Stimulated activated CD4-positive, alpha-beta T cell treated with anti-CD3 and anti-CD28 coated beads, TNF-alpha, amount 100 ng/mL, for 48 hours (primary cell): ENCODE data around the gene ST3GAL4.
"Not testable (repeated sequence)": the region's sequence is repeated elsewhere in the genome, so short reads cannot be mapped to it uniquely, and the experiment has no call there.

Source experiments
- DNase-seq, 3 donors: peaks; one replicate each; pipeline ENCODE4 v3.0.0-alpha.2; 2020; ENCODE audit warnings: low read depth in 3 of 3

Gene ST3GAL4

DNA sequence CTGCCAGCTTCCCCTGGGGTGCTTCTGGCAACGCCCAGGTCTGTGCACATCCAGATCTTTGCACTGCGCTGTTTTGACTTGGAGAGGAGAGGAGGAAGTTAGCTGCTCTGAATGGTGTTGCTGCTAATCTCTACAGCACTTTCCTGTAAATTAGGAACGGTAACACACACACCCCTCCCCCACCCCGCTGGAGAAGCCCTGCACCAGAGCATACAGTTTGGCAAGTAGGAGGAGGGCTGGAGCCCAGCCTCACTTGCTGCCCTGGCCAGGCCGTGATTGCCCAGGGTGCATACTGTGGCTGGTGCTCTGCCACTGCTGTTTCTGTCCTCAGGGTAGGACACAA, 31.2 kb downstream of the ST3GAL4 start:
- not testable (repeated sequence) for DNase-seq

DNA sequence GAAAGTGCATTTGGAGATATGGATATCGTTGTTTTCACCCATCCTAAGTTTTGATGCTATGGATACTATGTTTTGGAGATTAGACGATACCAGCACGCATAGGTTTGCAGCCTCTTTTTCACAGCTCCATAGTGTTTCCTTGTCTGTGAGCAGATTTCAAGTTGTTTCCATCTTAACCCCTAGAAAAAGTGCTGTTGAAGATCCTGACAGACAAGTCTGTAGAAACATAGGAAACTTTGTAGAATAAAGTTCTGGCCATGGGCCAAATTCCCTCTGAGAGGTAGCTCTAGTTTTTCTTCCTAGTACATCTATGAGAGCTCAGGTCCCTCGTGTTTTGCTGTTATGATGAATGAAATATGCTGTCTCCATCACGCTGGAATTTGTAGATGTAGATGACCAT, 32.4 kb downstream of the ST3GAL4 start:
- no peak for DNase-seq

DNA sequence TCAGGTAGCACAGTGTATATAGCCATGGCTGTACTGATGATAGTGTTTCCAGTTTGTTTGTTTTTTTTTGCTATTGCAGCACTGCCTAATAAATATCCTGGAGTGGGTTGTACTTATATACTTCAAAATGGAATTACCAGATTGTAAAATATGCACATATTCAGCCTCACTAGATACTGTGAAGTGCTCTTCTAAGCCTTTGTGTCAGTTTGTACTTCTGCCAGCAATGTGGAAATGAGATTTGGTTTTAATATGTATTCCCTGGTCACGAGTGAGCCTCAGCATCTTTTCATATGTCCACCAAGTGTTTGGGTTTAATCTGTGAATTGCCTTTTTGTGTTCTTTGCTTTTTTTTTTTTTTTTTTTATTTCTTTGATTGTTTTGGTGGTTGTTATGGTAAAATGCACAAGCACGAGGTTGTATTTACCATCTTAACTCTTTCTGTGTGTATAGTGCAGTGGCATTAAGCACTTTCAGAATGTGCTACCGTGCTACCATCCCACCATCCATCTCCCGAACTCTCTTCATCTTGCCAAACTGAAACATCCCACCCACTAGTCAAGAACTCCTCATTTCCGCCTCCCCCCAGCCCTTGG, 34.9 kb downstream of the ST3GAL4 start:
- DNase-seq, result no peak

DNA sequence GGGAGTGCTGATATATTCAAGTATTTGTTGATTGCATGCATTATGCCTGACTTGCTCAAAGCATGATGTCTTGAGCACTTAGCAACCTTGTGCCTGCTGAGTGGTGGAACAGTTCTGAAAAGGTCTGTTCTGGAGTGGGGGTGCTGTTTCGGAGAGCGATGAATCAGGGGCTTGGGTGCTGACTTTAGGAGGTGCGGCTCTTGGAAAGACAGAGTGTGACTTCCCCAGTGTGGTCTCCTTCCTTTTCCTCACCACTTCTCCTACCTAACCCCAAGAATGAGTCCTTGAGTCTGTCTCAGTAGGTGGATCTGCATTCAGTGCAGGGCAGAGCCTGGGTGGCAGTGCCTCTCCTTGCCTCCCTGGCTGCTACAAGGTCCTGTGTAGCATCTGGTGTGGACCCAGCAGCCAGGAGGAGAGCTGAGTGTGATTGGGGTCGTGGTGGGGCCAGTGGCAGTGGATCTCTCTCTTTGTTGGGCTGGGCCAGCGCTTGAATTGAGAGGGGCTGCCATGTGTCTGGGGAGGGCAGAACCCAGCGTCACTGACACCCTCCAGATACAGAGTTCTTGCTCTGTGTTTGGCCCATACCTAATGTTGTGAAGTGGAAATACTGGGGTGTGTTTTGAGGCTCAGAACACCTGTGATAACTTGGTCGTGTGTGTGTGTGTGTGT, 35.9 kb downstream of the ST3GAL4 start:
- DNase-seq, result no peak

DNA sequence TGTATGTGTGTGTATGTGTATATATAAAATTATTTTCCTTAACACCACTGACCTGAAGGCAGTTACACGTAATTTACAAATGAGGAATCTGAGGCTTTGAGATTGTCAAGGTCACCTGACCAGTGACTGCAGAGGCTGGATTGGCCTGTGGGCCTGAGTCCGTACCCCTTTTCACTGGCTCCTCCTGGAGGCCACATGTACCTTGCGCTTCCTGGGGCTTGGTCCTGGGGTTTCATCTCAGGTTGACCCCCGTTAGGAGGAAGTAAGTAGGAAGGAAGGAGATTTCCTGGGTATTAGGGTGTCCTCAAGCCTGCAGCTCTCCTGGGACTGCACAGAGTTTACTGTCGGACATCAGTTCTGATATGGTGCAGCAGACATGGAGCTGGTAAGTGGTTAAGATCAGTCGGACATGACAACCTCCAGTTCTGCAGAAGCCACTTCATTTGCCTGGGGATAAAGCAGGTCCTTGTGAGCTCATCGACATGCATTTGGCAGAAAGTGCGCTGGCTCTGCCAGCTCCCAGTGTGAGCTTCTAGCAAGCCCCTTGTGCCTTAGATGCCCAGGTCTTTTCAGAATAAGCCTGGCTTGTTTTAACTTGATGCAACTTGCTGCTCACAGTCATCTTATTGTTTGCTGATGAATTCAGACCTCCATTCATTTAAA, 36.6 kb downstream of the ST3GAL4 start:
- DNase-seq, result no peak

DNA sequence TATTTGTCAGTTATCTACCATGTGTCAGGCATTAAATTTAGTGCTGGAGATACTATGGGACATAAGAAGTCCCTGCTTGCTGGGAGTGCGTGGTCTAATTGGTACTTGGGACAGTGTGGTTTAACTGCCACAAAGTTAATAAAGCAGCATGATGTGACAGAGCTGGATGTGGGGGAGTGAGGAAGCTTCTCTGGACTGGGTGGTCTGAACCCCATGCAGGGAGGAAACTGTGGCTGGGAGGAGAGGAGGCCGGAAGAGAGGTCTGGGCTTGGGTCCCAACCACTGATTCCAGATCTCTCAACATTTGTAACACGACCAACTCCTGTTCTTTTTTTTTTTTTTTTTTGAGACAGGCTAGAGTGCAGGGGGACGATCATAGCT, 37.1 kb downstream of the ST3GAL4 start:
- DNase-seq, result no peak

DNA sequence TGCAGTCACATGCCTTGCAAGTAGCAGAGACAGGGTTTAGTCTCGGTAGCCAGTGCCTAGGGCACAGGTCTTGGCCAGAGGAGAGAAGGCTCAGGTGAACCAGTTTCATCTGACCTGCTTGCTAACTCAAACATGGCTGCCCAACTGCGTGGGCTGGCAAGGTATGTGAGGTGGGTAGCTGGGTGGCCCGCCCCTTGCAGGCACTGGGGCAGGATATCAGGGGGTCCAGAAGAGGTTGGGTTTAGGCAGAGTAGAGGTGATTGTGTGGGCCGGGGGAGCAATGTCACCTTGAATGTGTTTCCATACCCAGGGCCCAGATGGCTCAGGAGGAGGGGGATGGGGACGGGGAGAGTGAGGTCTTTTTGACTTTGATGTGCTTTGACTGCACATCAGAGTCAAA, 37.7 kb downstream of the ST3GAL4 start:
- no peak for DNase-seq

DNA sequence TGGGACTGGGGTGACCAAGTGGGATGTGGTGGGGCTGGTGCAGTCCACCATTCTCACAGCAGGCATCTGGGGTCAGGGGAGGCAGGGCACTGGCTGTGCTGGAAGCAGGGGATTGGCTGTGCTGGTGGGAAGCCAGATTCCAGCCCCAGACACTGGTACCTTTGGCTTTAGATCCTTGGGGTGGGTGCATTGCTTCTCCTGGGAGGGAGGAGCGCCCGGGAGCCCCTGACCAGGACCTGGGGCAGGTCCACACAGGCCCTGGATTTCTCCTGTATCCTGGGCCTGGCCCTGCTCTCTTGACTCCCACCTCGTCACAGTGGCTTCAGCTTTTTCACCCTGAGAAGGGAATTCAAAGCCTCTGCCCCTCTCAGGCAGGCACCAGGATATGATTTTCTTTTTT, 38.5 kb downstream of the ST3GAL4 start:
- DNase-seq, result no peak

DNA sequence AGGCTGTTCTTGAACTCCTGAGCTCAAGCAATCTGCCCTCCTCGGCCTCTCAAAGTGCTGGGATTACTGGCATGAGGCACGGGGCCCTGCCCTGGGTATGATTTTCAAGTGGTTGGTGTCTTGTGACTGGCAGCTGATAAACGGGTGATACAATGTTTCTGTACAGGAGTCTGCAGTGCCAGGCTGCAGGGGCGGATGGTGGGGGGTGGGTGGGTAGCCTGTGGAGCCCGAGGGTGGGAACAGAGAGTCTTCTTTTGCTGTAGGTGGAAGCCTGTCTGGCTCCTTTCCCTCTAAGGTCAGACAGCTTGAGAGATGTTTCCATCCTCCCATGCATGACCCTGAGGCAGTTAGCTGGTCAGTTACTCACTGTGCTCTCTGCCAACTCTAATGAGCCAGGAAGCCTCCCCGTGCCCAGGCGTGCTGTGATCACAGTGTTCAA, 39.2 kb downstream of the ST3GAL4 start:
- DNase-seq, result not testable (repeated sequence)

DNA sequence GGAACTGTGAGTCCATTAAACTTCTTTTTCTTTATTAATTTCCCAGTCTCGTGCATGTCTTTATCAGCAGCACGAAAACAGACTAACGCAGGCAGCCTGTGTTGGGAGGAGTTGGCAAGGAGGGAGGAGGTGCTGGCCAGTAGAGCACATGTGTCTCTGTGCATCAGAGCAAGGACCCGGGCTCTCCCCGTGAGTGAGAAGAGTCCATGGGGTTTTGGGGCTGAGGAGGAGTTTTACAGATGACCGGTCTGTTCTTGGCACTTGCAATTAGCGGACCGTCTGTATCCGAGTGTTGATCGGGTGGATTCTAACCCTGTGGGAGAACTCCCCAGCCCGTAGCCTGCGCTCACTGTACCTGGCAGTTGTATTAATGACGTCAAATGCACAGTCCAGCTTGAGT, 40.3 kb downstream of the ST3GAL4 start:
- DNase-seq, result not testable (repeated sequence)

DNA sequence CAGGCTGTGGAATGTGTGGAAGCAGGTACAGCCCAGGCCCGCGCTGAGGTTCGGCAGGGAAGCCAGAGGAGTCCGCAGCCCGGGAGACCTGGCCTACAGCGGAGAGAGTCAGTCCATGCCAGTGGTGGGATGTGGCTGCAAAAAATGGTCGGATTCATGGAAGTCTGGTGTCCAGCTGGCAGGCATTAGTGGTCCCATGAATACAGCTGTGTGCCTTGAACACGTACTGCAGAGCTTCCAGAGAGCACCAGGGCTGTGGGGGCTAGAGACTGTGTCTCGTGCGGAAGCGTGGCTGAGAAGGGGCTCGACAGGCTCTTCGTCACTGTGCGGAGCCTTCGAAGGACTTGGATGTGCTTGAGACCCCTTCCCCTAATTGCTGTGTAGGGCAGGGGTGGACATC, 40.8 kb downstream of the ST3GAL4 start:
- not testable (repeated sequence) for DNase-seq

DNA sequence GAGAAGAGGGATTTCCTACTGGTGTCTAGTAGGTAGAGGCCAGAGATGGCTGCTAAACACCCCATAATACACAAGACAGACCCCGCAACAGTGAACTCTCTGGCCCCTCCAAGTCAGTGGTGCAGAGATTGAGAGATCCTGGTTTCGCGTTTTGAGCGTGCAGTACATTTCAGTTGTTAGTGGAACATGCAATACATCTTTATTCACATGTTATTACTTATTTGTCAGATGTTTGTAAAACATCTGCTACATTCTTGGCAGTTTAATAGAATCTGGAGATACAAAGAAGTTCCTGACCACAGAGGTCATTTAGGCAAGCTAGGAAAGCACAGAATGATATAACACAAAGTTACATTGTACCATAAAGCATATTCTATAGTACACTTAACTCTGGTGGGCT, 41.5 kb downstream of the ST3GAL4 start:
- no peak for DNase-seq

DNA sequence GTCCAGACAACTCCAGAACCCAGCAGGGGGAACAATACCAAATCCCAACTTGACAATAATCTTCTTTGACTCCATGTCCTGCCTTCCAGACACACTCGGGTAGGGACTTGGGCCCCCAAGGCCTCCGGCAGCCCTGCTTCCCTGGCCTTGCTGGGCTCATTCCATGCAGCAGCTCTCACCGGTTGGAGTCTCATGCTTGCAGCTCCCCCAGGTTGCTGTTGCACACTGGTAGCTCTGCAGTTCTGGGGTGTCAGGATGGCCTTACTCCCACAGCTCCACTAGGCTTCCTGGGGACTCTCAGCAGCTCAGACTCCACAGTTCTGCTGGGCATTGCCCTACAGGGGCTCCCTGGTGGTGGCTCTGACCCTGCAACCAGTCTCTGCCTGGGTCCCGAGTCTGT, 42.8 kb downstream of the ST3GAL4 start:
- DNase-seq, result no peak

DNA sequence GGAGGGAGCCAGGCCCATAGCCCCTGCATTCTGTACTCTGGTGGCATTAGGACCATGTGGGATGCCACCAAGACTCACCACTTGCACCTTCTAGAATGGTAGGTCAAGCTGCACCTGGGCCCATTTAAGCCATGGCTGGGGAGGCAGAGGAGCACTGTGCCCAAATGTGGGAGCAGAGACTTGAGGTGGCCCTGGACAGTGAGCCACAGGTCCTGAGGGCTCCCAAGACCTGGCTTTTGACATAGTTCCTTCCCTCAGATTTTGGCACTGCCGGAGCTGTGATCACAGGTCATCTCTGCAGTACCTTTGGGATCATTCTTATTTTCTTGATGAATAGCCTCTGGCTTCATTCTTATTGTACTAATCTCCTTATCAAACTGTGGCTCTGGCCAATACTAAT, 43.2 kb downstream of the ST3GAL4 start:
- DNase-seq, result no peak

DNA sequence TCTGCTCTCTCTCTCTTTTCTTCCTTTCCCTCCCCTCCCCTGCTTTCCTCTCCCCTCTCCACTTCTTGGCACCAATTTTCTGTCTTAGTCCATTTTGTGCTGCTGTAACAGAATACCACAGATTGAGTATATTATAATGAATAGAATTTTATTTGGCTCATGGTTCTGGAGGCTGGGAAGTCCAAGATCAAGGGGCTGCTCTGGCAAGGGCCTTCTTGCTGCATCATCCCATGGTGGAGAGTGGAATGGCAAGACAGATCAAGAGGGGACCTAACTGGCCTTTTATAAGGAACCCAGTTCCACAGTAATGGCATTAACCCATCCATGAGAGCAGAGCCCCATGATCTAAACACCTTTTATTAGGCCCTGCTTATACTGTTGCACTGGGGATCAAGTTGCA, 44.5 kb downstream of the ST3GAL4 start:
- DNase-seq, result no peak

DNA sequence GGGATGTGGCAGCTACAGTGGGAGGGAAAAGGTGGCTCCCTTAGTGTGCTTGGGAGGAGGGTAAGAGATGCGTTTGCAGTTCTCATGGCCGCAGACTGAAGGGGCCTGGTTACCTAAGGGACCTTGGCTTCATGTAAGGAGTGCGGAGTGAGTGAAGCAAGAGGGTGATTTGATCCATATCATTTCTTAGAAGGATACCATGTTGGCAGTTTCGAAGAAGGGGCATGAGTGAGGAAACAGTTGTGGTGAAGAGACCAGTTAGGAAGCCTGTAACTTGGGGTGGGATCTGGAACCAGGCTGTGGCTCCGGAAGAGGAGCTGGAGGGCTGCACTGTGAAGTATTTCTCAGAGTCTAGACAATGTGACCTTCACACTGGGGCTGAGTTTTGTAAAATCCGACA, 45.0 kb downstream of the ST3GAL4 start:
- DNase-seq, result no peak

DNA sequence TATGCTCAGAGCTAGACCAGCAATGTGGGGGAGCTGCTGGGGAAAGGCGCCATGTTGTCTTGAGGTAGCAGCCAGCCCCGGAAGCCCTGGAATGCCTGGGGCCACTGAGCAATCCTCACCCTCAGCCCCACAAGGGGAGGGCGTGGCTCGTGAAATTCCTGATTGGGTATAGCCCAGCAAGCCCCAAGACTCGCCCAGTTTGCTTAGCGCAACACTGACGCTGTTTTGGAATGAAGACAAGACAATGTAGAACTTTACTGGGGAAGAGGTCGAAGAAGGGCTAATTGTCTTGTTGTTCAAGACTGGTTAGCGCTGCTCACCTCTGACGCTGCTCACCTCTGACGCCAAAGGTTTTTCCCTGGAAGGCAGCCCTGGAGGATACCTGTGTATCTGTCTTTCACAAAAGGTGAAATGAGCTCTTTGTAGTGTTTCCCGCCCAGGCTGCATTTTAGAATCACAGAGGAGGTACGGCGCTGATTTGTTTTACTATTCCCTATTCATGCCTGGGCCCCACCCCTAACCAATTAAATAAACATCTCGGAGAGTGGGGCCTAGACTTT, 47.6 kb downstream of the ST3GAL4 start:
- DNase-seq, result no peak

DNA sequence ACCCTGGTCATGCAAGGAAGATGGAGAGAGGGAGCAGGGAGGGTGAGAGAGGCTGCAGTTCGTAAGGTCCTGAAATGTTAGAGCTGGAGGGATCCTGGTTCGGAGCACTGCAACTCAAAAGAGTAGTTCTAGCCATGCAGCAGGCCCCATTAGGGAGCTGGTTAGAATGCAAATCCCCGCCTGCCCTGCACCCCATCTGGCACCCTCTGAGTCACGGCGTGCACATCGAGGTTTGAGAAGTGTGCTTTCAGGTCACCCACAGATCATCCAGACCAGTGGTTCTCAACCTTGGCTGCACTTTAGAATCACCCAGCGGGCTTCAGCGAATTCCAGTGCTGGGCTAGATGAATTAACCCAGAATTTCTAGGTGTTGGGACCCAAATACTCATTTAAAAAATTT, 48.2 kb downstream of the ST3GAL4 start:
- DNase-seq, result no peak

DNA sequence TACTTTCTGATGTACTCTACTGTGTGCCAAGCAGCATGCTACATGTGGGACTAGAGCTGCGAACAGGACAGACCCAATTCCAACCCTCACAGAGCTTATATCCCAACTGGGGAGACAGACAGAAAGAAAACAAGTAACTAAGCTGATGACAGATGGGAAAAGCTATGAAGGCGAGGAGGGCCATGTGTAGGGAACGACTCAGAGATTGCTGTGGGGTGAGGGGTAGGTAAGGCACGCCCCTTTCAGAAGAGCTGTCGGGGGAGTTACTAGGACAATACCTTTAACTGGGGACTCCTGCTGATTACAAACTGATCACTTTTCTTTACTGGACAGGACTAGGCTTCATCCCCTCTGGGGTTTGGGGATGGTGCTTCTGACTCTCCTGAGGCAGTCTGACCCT, 48.9 kb downstream of the ST3GAL4 start:
- no peak for DNase-seq

DNA sequence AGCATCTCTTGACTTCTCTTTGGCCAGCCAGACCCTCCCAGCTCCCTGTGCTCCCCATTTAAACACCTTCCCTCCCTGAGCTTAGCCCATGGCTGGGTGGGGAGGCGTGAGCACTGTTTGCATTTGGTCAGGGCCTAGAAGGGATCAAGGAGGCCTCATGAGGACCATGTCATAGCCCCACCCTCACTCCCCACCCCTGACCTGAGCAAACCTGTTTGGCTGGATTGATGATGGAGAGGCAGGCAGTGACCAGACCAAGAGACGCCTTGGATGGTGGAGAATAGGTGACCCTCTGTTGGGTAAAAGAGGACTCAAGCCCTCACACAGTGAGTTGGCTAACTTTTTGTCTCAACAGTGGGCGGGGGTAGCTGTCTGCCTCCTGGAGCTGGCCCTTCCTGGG, 49.9 kb downstream of the ST3GAL4 start:
- no peak for DNase-seq

DNA sequence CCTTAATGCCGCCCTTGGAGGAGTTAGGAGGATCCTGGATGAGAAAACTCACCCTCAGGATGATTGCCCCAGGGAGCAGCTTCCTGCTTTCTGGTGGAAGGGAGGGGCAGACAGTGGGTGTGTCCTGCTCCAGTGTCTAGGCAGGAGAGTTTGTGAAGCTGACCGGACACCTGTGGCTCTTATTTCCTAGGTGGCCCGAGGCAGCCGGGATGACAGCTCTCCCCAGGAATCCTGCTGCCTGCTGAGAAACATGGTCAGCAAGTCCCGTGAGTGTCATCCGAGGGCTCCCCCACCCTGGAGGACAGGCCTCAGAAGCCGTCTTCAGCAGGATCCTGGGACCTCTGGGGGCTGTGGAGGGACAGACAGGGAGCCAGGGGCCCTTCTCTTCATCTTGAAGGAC, 50.4 kb downstream of the ST3GAL4 start:
- no peak for DNase-seq

DNA sequence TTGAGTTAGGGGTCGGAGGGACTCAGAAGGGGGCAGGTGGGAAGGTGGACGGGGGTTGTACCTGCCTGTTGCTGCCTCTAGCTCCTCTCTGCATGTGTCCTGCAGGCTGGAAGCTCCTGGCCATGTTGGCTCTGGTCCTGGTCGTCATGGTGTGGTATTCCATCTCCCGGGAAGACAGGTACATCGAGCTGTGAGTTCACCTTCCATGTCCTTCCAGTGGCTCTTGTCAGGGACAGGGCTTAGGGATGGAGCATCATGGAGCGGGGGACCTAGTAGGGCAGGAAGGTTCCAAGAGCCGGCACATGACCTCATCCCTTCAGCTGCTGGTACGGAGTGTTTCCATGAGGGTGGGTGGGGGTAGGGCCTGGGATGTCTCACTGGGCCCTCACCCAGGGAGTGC, 50.9 kb downstream of the ST3GAL4 start:
- DNase-seq, result no peak

DNA sequence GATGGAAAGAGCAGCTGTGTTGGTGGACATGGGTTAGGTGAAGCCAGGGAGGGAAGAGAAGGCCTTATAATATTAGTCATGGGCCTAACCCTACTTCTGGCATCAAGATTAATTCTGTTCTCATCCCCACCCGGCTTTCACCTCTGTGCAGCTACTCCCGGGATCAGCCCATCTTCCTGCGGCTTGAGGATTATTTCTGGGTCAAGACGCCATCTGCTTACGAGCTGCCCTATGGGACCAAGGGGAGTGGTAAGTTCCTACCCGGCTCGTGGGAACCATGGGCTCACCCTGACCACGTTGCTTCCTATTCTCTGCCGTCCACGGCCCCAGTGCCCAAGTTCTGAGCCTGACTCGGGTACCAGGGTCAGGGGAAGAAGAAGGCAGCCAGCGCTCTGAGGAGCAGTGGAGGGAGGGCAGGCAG, 51.6 kb downstream of the ST3GAL4 start:
- DNase-seq, result no peak
